Ovary (tissue), 3 donors: ENCODE data around the gene AP3B1.

Experiments used
- EP300 ChIP-seq: sonication (generic); formaldehyde crosslinking; IDR thresholded peaks from one replicate; pipeline ENCODE4 v1.6.1; 2017; ENCODE audit warnings: antibody characterized with exemption
- POLR2A ChIP-seq: fragments of 450-650 bp; IDR thresholded peaks from one replicate; pipeline ENCODE4 v1.6.1; 2017; ENCODE audit warnings: antibody characterized with exemption, mild to moderate bottlenecking, moderate library complexity
- TF ChIP-seq, protein P1 (sequence below), 3 donors: fragments of 450-650 bp in 2 of 3; fragments of 200-600 bp in 1 of 3; IDR thresholded peaks; one replicate each; pipeline versions ENCODE4 v1.5.1 to v1.8.0; 2016 to 2022; ENCODE audit warnings: antibody characterized with exemption in 3 of 3, mild to moderate bottlenecking in 1 of 3
- donor health status: DM: no; HTN: no; CAD: no.

DNA sequence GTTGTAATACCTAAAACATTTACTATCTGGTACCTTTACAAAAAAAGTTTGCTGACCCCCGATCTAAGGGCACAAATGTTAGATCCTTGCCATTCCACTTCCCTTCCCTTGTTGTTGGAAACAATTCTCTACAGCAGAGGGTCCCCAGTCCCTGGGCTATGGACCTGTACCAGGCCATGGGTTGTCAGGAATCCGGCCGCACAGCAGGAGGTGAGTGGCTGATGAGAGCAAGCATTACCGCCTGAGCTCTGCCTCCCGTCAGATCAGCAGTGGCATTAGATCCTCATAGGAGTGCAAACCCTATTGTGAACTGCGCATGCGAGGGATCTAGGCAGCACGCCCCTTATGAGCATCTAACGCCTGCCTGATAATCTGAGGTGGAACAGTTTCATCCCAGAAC is 248.5 kb downstream of the AP3B1 start:
- TF ChIP-seq POLR2A: no peak
- TF ChIP-seq, protein P1, sequence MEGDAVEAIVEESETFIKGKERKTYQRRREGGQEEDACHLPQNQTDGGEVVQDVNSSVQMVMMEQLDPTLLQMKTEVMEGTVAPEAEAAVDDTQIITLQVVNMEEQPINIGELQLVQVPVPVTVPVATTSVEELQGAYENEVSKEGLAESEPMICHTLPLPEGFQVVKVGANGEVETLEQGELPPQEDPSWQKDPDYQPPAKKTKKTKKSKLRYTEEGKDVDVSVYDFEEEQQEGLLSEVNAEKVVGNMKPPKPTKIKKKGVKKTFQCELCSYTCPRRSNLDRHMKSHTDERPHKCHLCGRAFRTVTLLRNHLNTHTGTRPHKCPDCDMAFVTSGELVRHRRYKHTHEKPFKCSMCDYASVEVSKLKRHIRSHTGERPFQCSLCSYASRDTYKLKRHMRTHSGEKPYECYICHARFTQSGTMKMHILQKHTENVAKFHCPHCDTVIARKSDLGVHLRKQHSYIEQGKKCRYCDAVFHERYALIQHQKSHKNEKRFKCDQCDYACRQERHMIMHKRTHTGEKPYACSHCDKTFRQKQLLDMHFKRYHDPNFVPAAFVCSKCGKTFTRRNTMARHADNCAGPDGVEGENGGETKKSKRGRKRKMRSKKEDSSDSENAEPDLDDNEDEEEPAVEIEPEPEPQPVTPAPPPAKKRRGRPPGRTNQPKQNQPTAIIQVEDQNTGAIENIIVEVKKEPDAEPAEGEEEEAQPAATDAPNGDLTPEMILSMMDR (IDR thresholded peaks at IDR 0.05): no peak
- TF ChIP-seq EP300: no peak
